ENCODE results near the gene EEPD1. TPM values are rescaled to one million over a fixed set of nuclear protein-coding genes. Genes with fewer than 3 reads are reported as not detected.

Gene EEPD1
- total RNA-seq, 1 experiment from 2014 or later = 5.0 TPM

DNA sequence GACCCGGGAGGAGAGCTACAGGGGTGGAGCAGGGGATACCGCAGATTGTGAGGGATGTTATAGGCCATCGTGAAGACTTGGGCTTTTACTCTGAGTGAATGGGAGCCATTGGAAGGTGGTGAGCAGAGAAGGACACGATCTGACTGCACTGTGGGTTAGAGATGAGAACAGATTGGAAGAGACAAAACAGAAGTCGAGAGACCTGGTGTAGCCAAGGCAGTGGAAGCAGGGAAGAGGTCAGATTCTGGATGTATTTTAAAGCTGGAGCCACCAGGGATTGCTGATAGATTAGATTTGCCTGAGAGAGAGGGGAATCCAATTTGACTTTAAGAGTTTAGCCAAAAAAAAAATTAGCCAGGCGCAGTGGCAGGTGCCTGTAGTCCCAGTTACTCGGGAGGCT is 21.6 kb upstream of the EEPD1 start:
- Histone ChIP-seq H3K27ac (ENCODE audit: insufficient read length, low read depth, low read length) (no peak overlapping the region), H3K4me2 (ENCODE audit: insufficient read depth, insufficient read length, low read length) (no peak overlapping the region), H3K79me2 (ENCODE audit: insufficient read depth, low read length) (no peaks in the 10 kb centered on the region), H2BK12ac (ENCODE audit: insufficient read length, low read depth, low read length) (no peak overlapping the region), H3T11ph (ENCODE audit: low read length) (no peak overlapping the region), H4K20me1 (ENCODE audit: control insufficient read depth, insufficient read depth, insufficient read length) (no peaks in the 10 kb centered on the region), H3K4ac (ENCODE audit: low read depth, low read length) (no peak overlapping the region), H2AK5ac (ENCODE audit: insufficient read length, low read length) (no peak overlapping the region), H2AFZ (ENCODE audit: low read length) (no peak overlapping the region), H3K9me3 (ENCODE audit: control insufficient read depth, low read depth, low read length) (no peaks in the 10 kb centered on the region), H3K56ac (ENCODE audit: insufficient read length, low read depth, low read length) (no peak overlapping the region), H3K18ac (ENCODE audit: insufficient read length, low read depth, low read length) (no peak overlapping the region), H4K91ac (ENCODE audit: insufficient read length, low read depth, low read length) (no peak overlapping the region), H3K4me1 (ENCODE audit: insufficient read depth, low read length) (no peaks in the 10 kb centered on the region), H4K5ac (ENCODE audit: insufficient read length, low read depth, low read length) (no peak overlapping the region), H2BK5ac (ENCODE audit: insufficient read length, low read length) (no peak overlapping the region), H3K79me1 (ENCODE audit: insufficient read depth, low read depth, low read length, poor library complexity, severe bottlenecking) (no peaks in the 10 kb centered on the region), H3K14ac (ENCODE audit: insufficient read depth, low read length) (no peak overlapping the region), H2BK120ac (ENCODE audit: low read depth, low read length, poor library complexity, severe bottlenecking) (no peak overlapping the region), H2BK20ac (ENCODE audit: low read depth, low read length, poor library complexity, severe bottlenecking) (no peak overlapping the region), H3K23ac (ENCODE audit: insufficient read length, low read depth, low read length) (no peak overlapping the region), H3K9ac (ENCODE audit: extremely low read depth, insufficient read length, low read length) (no peak overlapping the region), H4K8ac (replicated peaks; ENCODE audit: insufficient read length, low read depth, low read length) (no peak overlapping the region), H3K27me3 (ENCODE audit: insufficient read depth, low read length) (no peaks in the 10 kb centered on the region), H2BK15ac (ENCODE audit: low read depth, low read length) (no peak overlapping the region), H3K23me2 (ENCODE audit: insufficient read length, low read depth, low read length, poor library complexity, severe bottlenecking) (no peaks in the 10 kb centered on the region)
- Mint-ChIP-seq H3K36me3 (ENCODE audit: insufficient read depth in 1 of 3, low read depth in 3 of 3) (no peaks in the 10 kb centered on the region), H3K9me3 (no peaks in the 10 kb centered on the region; a peak in 1 of 5 replicates), H3K4me3 (no peak overlapping the region), H3K4me1 (peaks cover 1 to 6% of the 10 kb centered on the region in 2 experiments; a peak in 2 of 4 replicates), H3K27ac (no peak overlapping the region), H3K27me3 (ENCODE audit: low read depth) (0 out of 2 replicates have a peak, but pooled peaks cover 3% of the 10 kb centered on the region)
- no CpG with 5 or more reads among the region's 7 CpGs for WGBS (ENCODE audit: extremely low coverage, insufficient read length, low lambda C conversion rate)
- DNase-seq = no peak
- TF ChIP-seq, protein P1, sequence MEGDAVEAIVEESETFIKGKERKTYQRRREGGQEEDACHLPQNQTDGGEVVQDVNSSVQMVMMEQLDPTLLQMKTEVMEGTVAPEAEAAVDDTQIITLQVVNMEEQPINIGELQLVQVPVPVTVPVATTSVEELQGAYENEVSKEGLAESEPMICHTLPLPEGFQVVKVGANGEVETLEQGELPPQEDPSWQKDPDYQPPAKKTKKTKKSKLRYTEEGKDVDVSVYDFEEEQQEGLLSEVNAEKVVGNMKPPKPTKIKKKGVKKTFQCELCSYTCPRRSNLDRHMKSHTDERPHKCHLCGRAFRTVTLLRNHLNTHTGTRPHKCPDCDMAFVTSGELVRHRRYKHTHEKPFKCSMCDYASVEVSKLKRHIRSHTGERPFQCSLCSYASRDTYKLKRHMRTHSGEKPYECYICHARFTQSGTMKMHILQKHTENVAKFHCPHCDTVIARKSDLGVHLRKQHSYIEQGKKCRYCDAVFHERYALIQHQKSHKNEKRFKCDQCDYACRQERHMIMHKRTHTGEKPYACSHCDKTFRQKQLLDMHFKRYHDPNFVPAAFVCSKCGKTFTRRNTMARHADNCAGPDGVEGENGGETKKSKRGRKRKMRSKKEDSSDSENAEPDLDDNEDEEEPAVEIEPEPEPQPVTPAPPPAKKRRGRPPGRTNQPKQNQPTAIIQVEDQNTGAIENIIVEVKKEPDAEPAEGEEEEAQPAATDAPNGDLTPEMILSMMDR (conservative IDR thresholded peaks at IDR 0.05) = no peak

Data from H9 (cell line).